GM12891 (cell line): Measurements from ENCODE around the gene CGNL1.

ENCODE experiments used
- POLR2A ChIP-seq: IDR thresholded peaks from 2 replicates; pipeline ENCODE4 v1.6.1; 2011; ENCODE audit warnings: low read depth, low read length, control low read depth
- POLR2AphosphoS5 ChIP-seq: IDR thresholded peaks from 2 replicates; pipeline ENCODE4 v1.6.1; 2011; ENCODE audit warnings: low read depth, low read length, control low read depth
- POU2F2 ChIP-seq: IDR thresholded peaks from 2 replicates; pipeline ENCODE4 v1.6.1; 2011; ENCODE audit warnings: low read depth, mild to moderate bottlenecking, control low read depth, low read length, moderate library complexity
- SPI1 ChIP-seq: IDR thresholded peaks from 2 replicates; pipeline ENCODE4 v1.6.1; 2011; ENCODE audit warnings: low read depth, low read length, control low read depth
- TAF1 ChIP-seq: IDR thresholded peaks from 2 replicates; pipeline ENCODE4 v1.6.1; 2011; ENCODE audit warnings: low read depth, low read length, control low read depth

DNA sequence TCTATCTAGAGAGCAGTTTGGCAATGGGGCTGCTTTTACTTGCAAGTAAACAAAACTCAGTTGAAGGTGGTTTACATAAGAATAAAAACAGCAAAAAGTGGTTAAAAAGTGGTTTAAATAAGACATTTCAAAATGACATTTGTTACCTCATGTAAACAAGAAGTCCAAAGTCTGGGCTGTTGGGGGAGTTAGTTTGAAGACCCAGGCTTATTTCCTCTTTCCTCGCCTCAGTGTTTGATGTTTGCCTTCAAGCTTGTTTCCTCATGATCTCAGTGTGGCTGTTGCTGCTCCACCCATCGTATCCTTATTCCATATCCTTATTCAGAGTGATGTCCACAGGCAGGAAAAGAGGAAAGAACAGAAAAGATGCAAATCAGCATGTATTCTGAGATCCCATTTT lies 15.2 kb downstream of the CGNL1 start:
- TF ChIP-seq POU2F2 (no peak), POLR2A (no peak), POLR2AphosphoS5 (no peak), TAF1 (no peak), SPI1 (no peak)
